Measurements from ENCODE around the gene TEX54. TPM values are rescaled to one million over a fixed set of nuclear protein-coding genes. Genes with fewer than 3 reads are reported as not detected.

Gene TEX54
- total and polyA plus RNA-seq, 2 of the 13 experiments (the other 11 are each of a cell fraction or from before 2014, with no cell fraction given), result not detected

DNA sequence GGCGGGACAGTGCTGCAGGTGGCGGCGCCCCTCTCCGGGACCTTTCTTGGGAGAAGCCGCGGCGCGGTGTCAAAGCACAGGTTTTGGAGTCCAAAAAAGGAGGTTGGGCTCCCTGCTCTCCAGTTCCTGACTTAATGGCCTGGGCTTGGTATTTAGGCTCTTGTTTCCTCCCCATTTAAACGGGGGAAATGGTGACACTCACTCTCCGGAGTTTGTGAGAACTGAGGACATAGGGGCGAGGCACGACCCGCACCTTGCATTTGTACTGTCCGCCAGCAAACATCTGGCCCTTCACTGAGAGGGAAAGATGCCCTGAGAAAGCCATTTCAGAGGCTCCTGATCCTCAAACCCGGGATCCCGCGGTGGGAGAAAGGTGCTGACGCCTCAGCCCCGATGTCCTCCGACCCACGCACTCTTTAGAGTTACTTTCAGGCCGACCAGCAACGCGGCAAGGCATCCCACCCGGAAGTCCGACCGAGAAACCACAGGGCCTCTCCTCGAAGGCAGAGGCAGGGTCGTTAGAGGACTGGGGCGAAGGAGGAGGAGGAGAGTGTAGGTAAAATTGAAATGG lies 9.6 kb upstream of the TEX54 start (continued):
- TF ChIP-seq ZBTB40 (IDR thresholded peaks at IDR 0.05) (no peak), ZBTB40 (CRISPR knock-in tag; IDR thresholded peaks at IDR 0.05) (peak; percentile 27; the same call in 1 of the 2 replicates), AKAP8 (CRISPR knock-in tag; IDR thresholded peaks at IDR 0.05) (no peak), ZNF670 (CRISPR knock-in tag; IDR thresholded peaks at IDR 0.05; ENCODE audit: borderline replicate concordance) (peak; percentile 81; the same call in 1 of the 2 replicates), PREB (CRISPR knock-in tag; IDR thresholded peaks at IDR 0.05) (no peak), CEBPB (IDR thresholded peaks at IDR 0.05; ENCODE audit: borderline replicate concordance, low read depth, low read length) (no peak), ZNF329 (CRISPR knock-in tag; IDR thresholded peaks at IDR 0.05; ENCODE audit: low read depth) (0 out of 2 replicates have a peak, but pooled peaks have one; percentile 27), IKZF1 (IDR thresholded peaks at IDR 0.05) (no peak), MZF1 (CRISPR knock-in tag; IDR thresholded peaks at IDR 0.05; ENCODE audit: borderline replicate concordance) (no peak), ASH2L (IDR thresholded peaks at IDR 0.05; ENCODE audit: insufficient read length, low read depth, low read length) (peak; percentile 55), PHF20 (CRISPR knock-in tag; IDR thresholded peaks at IDR 0.05) (peak; percentile 34; the same call in 1 of the 2 replicates), ZNF501 (CRISPR knock-in tag; IDR thresholded peaks at IDR 0.05) (peak; percentile 86; the same call in 1 of the 2 replicates), ZMYM4 (CRISPR knock-in tag; IDR thresholded peaks at IDR 0.05) (0 out of 2 replicates have a peak, but pooled peaks have one; percentile 24), ZNF724P (CRISPR knock-in tag; IDR thresholded peaks at IDR 0.05; ENCODE audit: borderline replicate concordance) (peak; percentile 38; the same call in 1 of the 2 replicates), NFE2L2 (IDR thresholded peaks at IDR 0.05; ENCODE audit: low read length) (no peak), ZNF224 (CRISPR knock-in tag; IDR thresholded peaks at IDR 0.05) (peak; percentile 49; the same call in 1 of the 2 replicates)
